Measurements from ENCODE around the gene ZBTB32. TPM values are rescaled to one million over a fixed set of nuclear protein-coding genes. Genes with fewer than 3 reads are reported as not detected.
"Not testable (repeated sequence)": the region's sequence is repeated elsewhere in the genome, so short reads cannot be mapped to it uniquely, and the experiment has no call there.

The ZBTB32 gene
- total RNA-seq, 1 donor from 2014 or later: not detected

GRCh38 chr19:35722897-35723296 is 18.5 kb downstream of the ZBTB32 start:
- no peak overlapping the region for H3K4me3 Mint-ChIP-seq (ENCODE audit: unreplicated experiment)
- H3K36me3 ChIP-seq (ENCODE audit: insufficient read depth, low read length): peaks cover 26% of the 10 kb centered on the region

GRCh38 chr19:35723671-35724070 is 19.3 kb downstream of the ZBTB32 start:
- no peaks in the 10 kb centered on the region for H3K27me3 Mint-ChIP-seq (ENCODE audit: low read depth, unreplicated experiment)
- H3K4me1 Mint-ChIP-seq (ENCODE audit: low read depth, unreplicated experiment): peaks cover 4% of the 10 kb centered on the region
- no peak for FAIRE-seq
- H3K9me3 Mint-ChIP-seq (ENCODE audit: unreplicated experiment): no peaks in the 10 kb centered on the region
- Histone ChIP-seq H3K79me2 (ENCODE audit: insufficient read depth, low read length) (peaks cover 35% of the 10 kb centered on the region), H3K36me3 (ENCODE audit: insufficient read depth, low read length) (peaks cover 29% of the 10 kb centered on the region), H4K20me1 (ENCODE audit: insufficient read depth, low read length) (peaks cover 75% of the 10 kb centered on the region), H3K4me1 (ENCODE audit: insufficient read depth, low read length) (peaks cover 8% of the 10 kb centered on the region), H3K4me3 (ENCODE audit: insufficient read depth, low read depth, low read length) (no peak overlapping the region), H2AFZ (ENCODE audit: low read depth, low read length) (no peak overlapping the region), H3K9me3 (ENCODE audit: insufficient read depth, low read depth, low read length) (no peaks in the 10 kb centered on the region), H3K9ac (ENCODE audit: low read length) (no peak overlapping the region), H3K27me3 (ENCODE audit: insufficient read depth, low read length) (no peaks in the 10 kb centered on the region), H3K4me2 (ENCODE audit: low read length) (no peak overlapping the region), H3K27ac (ENCODE audit: low read depth, low read length) (no peak overlapping the region)
- TF ChIP-seq EZH2 (IDR thresholded peaks at IDR 0.05; ENCODE audit: insufficient read depth, low read length) (no peak), CTCF (IDR thresholded peaks at IDR 0.05; ENCODE audit: insufficient read depth, low read depth, low read length) (no peak)
- H3K36me3 Mint-ChIP-seq (ENCODE audit: low read depth, unreplicated experiment): peaks cover 6% of the 10 kb centered on the region
- H3K4me3 Mint-ChIP-seq (ENCODE audit: unreplicated experiment): no peak overlapping the region
- no peak overlapping the region for H3K27ac Mint-ChIP-seq (ENCODE audit: unreplicated experiment)
- DNase-seq (ENCODE audit: low read depth): no peak

More at GRCh38 chr19:35722897-35723296, 18.5 kb downstream of the ZBTB32 start:
- FAIRE-seq: no peak
- H3K36me3 Mint-ChIP-seq (ENCODE audit: low read depth, unreplicated experiment): peaks cover 6% of the 10 kb centered on the region
- no peak for TF ChIP-seq EZH2 (IDR thresholded peaks at IDR 0.05; ENCODE audit: insufficient read depth, low read length)
- no peak for TF ChIP-seq CTCF (IDR thresholded peaks at IDR 0.05; ENCODE audit: insufficient read depth, low read depth, low read length)
- H3K27me3 ChIP-seq (ENCODE audit: insufficient read depth, low read length): no peaks in the 10 kb centered on the region
- H3K4me1 Mint-ChIP-seq (ENCODE audit: low read depth, unreplicated experiment): peaks cover 4% of the 10 kb centered on the region
- H3K27ac ChIP-seq (ENCODE audit: low read depth, low read length): no peak overlapping the region
- no peak overlapping the region for H3K27ac Mint-ChIP-seq (ENCODE audit: unreplicated experiment)
- no peaks in the 10 kb centered on the region for H3K9me3 Mint-ChIP-seq (ENCODE audit: unreplicated experiment)
- DNase-seq (ENCODE audit: low read depth): no peak
- H3K27me3 Mint-ChIP-seq (ENCODE audit: low read depth, unreplicated experiment): no peaks in the 10 kb centered on the region
- no peak overlapping the region for H3K9ac ChIP-seq (ENCODE audit: low read length)
- no peaks in the 10 kb centered on the region for H3K9me3 ChIP-seq (ENCODE audit: insufficient read depth, low read depth, low read length)
- peaks cover 41% of the 10 kb centered on the region for H3K79me2 ChIP-seq (ENCODE audit: insufficient read depth, low read length)
- peaks cover 8% of the 10 kb centered on the region for H3K4me1 ChIP-seq (ENCODE audit: insufficient read depth, low read length)
- peaks cover 75% of the 10 kb centered on the region for H4K20me1 ChIP-seq (ENCODE audit: insufficient read depth, low read length)
- H2AFZ ChIP-seq (ENCODE audit: low read depth, low read length): no peak overlapping the region
- H3K4me2 ChIP-seq (ENCODE audit: low read length): no peak overlapping the region
- H3K4me3 ChIP-seq (ENCODE audit: insufficient read depth, low read depth, low read length): no peak overlapping the region

- not testable (repeated sequence) for H3K4me1 ChIP-seq (ENCODE audit: insufficient read depth, low read length); FAIRE-seq; H3K9me3 ChIP-seq (ENCODE audit: insufficient read depth, low read depth, low read length); H2AFZ ChIP-seq (ENCODE audit: low read depth, low read length); H3K4me1 Mint-ChIP-seq (ENCODE audit: low read depth, unreplicated experiment); H3K27me3 ChIP-seq (ENCODE audit: insufficient read depth, low read length); DNase-seq (ENCODE audit: low read depth); H3K27me3 Mint-ChIP-seq (ENCODE audit: low read depth, unreplicated experiment); H3K36me3 Mint-ChIP-seq (ENCODE audit: low read depth, unreplicated experiment); H3K9ac ChIP-seq (ENCODE audit: low read length); H3K9me3 Mint-ChIP-seq (ENCODE audit: unreplicated experiment); H3K4me2 ChIP-seq (ENCODE audit: low read length); H3K27ac ChIP-seq (ENCODE audit: low read depth, low read length); H3K4me3 Mint-ChIP-seq (ENCODE audit: unreplicated experiment); H3K27ac Mint-ChIP-seq (ENCODE audit: unreplicated experiment); H3K4me3 ChIP-seq (ENCODE audit: insufficient read depth, low read depth, low read length)
- peaks cover 33% of the 10 kb centered on the region for H3K36me3 ChIP-seq (ENCODE audit: insufficient read depth, low read length)
- H4K20me1 ChIP-seq (ENCODE audit: insufficient read depth, low read length): peaks cover 75% of the 10 kb centered on the region
- H3K79me2 ChIP-seq (ENCODE audit: insufficient read depth, low read length): peaks cover 31% of the 10 kb centered on the region
These were observed 19.8 kb downstream of the ZBTB32 start for GRCh38 chr19:35724132-35724531.
